Mammary epithelial cell (primary cell): ENCODE measurements around the gene TET2.

ENCODE experiments used
- EZH2 ChIP-seq: IDR thresholded peaks from 2 replicates; pipeline ENCODE4 v1.6.1; 2012; ENCODE audit warnings: low read length, inconsistent platforms, borderline replicate concordance
- TF ChIP-seq, protein P1 (sequence below), 2 donors: IDR thresholded peaks in 1 of 2; conservative IDR thresholded peaks in 1 of 2; 2 replicates each; pipeline ENCODE4 v1.5.1; 2011 to 2012; ENCODE audit warnings: inconsistent platforms in 2 of 2, low read length in 2 of 2, mild to moderate bottlenecking in 2 of 2, control low read depth in 1 of 2, low read depth in 1 of 2; ENCODE audit not compliant: insufficient read depth in 1 of 2; ENCODE audit errors: extremely low read depth in 1 of 2

DNA sequence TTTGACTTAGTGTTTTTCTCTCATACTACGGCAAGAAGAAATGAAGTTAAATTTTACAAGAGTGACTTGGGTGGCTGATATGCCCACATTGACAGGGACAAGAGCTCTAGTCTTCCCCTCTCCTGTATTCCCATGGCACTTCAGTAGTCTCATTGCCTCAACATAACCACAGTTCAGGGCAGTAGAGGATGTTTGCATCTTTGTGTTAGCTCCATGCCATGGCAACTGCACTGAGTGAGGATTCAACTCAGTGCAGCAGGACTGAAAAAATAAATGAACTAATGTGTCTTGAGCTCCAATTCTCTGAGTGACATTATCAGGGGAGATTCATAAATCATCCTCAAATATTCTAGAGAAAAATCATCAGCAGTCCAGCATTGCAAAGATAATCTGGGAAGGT, 78.8 kb downstream of the TET2 start:
- TF ChIP-seq, protein P1, sequence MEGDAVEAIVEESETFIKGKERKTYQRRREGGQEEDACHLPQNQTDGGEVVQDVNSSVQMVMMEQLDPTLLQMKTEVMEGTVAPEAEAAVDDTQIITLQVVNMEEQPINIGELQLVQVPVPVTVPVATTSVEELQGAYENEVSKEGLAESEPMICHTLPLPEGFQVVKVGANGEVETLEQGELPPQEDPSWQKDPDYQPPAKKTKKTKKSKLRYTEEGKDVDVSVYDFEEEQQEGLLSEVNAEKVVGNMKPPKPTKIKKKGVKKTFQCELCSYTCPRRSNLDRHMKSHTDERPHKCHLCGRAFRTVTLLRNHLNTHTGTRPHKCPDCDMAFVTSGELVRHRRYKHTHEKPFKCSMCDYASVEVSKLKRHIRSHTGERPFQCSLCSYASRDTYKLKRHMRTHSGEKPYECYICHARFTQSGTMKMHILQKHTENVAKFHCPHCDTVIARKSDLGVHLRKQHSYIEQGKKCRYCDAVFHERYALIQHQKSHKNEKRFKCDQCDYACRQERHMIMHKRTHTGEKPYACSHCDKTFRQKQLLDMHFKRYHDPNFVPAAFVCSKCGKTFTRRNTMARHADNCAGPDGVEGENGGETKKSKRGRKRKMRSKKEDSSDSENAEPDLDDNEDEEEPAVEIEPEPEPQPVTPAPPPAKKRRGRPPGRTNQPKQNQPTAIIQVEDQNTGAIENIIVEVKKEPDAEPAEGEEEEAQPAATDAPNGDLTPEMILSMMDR (conservative IDR thresholded peaks at IDR 0.05 in 1 of 2, IDR thresholded peaks at IDR 0.05 in 1 of 2; ENCODE audit: extremely low read depth in 1 of 2, insufficient read depth in 1 of 2, low read depth in 1 of 2, low read length in 2 of 2): no peak
- TF ChIP-seq EZH2: no peak
